Esophagus squamous epithelium (tissue), 4 donors: ENCODE results near the gene IKZF2.

Source experiments
- CTCF ChIP-seq, 6 experiments: fragments of 450-650 bp in 4 of 6; fragments of 200-600 bp in 2 of 6; sonication (generic) in 2 of 6; IDR thresholded peaks; one replicate each; pipeline ENCODE4 v1.5.1; 2016 to 2019; ENCODE audit warnings: antibody characterized with exemption in 6 of 6, mild to moderate bottlenecking in 4 of 6, moderate library complexity in 4 of 6
- POLR2A ChIP-seq, 4 donors: fragments of 450-650 bp; IDR thresholded peaks; one replicate each; pipeline ENCODE4 v1.6.1; 2017; ENCODE audit warnings: antibody characterized with exemption in 4 of 4, mild to moderate bottlenecking in 4 of 4, moderate library complexity in 3 of 4

GRCh38 chr2:212991120-212991519 lies 160.3 kb downstream of the IKZF2 start:
- no peak for TF ChIP-seq CTCF (IDR thresholded peaks at IDR 0.05)
- no peak for TF ChIP-seq POLR2A (IDR thresholded peaks at IDR 0.05)
